DMS79 treated with DMSO at 0.1 percent for 48 hours (cell line): Measurements from ENCODE around the gene ACOT7.

Experiments used
- DNase-seq: peaks from one replicate; lab custom pipeline; 2025; lab: John Stamatoyannopoulos, UW

The ACOT7 gene

GRCh38 chr1:6360517-6361070 lies 33.0 kb downstream of the ACOT7 start:
- no peak for DNase-seq

- DNase-seq: no peak
These were observed 33.5 kb downstream of the ACOT7 start for GRCh38 chr1:6360117-6360496.

- peak; percentile 49 for DNase-seq
These were observed 34.1 kb downstream of the ACOT7 start for GRCh38 chr1:6359216-6360116.

- DNase-seq: no peak
These were observed 34.8 kb downstream of the ACOT7 start for GRCh38 chr1:6358757-6359201.

GRCh38 chr1:6358144-6358624 lies 35.4 kb downstream of the ACOT7 start:
- no peak for DNase-seq

- DNase-seq: no peak
These were observed 36.2 kb downstream of the ACOT7 start for GRCh38 chr1:6357243-6357936.

- DNase-seq: no peak
These were observed 37.9 kb downstream of the ACOT7 start for GRCh38 chr1:6355621-6356020.

GRCh38 chr1:6354659-6355317 lies 38.8 kb downstream of the ACOT7 start:
- DNase-seq: no peak

- DNase-seq: no peak
These were observed 39.5 kb downstream of the ACOT7 start for GRCh38 chr1:6353955-6354658.

- no peak for DNase-seq
These were observed 40.0 kb downstream of the ACOT7 start for GRCh38 chr1:6353619-6353954.

- DNase-seq: peak; percentile 54
These were observed 41.4 kb downstream of the ACOT7 start for GRCh38 chr1:6352138-6352563.

GRCh38 chr1:6351480-6352137 lies 42.0 kb downstream of the ACOT7 start:
- DNase-seq: peak; percentile 81

GRCh38 chr1:6350416-6351088 lies 43.0 kb downstream of the ACOT7 start:
- peak; percentile 17 for DNase-seq

- DNase-seq: no peak
These were observed 44.2 kb downstream of the ACOT7 start for GRCh38 chr1:6349254-6349943.

- no peak for DNase-seq
These were observed 44.9 kb downstream of the ACOT7 start for GRCh38 chr1:6348511-6349191.

- DNase-seq: peak; percentile 15
These were observed 45.7 kb downstream of the ACOT7 start for GRCh38 chr1:6347641-6348487.

- DNase-seq: no peak
These were observed 48.1 kb downstream of the ACOT7 start for GRCh38 chr1:6345460-6345859.

- no peak for DNase-seq
These were observed 48.6 kb downstream of the ACOT7 start for GRCh38 chr1:6345009-6345408.
